Fibroblast of lung (primary cell): ENCODE data around the gene SURF1.

Experiments
- EZH2 ChIP-seq: IDR thresholded peaks from 2 replicates; pipeline ENCODE4 v1.5.1; 2012; ENCODE audit warnings: low read length, control low read depth, mild to moderate bottlenecking; ENCODE audit errors: missing control alignments
- TF ChIP-seq, protein P1 (sequence below), 2 donors: IDR thresholded peaks in 1 of 2; conservative IDR thresholded peaks in 1 of 2; 1 replicate in 1 of 2; 2 replicates in 1 of 2; pipeline ENCODE4 v1.5.1; 2011 to 2012; ENCODE audit warnings: low read length in 2 of 2, control low read depth in 1 of 2, inconsistent platforms in 1 of 2, low read depth in 1 of 2, mild to moderate bottlenecking in 1 of 2

DNA sequence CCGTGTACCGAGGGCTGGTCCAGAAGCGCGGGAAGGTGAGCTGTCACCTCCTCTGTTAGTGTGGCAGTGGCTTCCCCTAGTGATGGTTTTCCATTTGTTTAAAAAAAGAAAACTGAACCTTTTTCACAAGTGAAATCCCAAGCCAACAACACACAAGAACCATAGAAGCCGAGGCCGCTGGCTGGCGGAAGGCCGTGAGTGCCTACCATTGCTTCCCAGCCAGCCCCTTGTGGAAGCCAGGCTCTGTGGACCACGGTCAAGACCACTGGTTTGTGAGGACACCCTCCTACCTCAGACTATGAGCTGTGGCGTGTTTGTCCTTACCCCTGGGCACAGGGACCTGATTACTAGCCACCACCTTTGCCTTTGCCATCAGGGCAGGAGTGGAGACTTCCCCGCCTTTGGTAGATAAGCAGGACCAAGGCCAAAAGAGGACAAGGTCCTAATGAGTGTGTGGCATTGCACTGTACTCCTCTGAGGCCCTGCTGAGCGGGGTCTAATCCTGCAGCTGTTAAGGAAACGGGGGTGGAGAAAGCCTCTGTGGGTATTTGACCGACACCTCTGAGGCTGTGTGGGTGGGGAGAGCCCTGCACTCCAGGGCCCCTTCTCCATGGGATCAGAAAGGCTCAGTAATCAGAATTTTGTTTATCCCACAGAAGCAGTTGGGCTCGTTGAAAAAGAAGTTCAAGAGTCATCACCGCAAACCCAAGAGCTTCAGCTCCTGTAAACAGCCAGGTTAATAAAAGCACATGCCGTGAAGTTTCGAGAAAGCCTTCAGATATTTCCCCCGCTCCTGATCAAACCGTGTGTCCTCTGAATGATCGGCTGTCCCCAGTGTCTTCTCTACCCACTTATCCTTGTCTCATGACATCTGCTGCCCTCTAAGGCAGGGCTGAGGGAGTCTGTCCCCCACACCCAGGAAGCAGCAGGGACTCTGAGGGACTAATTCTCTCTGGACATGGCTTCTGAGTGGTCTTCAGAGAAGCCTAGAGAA lies 4.4 kb upstream of the SURF1 start:
- TF ChIP-seq, protein P1, sequence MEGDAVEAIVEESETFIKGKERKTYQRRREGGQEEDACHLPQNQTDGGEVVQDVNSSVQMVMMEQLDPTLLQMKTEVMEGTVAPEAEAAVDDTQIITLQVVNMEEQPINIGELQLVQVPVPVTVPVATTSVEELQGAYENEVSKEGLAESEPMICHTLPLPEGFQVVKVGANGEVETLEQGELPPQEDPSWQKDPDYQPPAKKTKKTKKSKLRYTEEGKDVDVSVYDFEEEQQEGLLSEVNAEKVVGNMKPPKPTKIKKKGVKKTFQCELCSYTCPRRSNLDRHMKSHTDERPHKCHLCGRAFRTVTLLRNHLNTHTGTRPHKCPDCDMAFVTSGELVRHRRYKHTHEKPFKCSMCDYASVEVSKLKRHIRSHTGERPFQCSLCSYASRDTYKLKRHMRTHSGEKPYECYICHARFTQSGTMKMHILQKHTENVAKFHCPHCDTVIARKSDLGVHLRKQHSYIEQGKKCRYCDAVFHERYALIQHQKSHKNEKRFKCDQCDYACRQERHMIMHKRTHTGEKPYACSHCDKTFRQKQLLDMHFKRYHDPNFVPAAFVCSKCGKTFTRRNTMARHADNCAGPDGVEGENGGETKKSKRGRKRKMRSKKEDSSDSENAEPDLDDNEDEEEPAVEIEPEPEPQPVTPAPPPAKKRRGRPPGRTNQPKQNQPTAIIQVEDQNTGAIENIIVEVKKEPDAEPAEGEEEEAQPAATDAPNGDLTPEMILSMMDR (conservative IDR thresholded peaks at IDR 0.05 in 1 of 2, IDR thresholded peaks at IDR 0.05 in 1 of 2; ENCODE audit: low read depth in 1 of 2, low read length in 2 of 2), result no peak
- no peak for TF ChIP-seq EZH2
